GM21515 (cell line): ENCODE measurements around the gene TFCP2L1.

Source experiments
- ATAC-seq: cut with Tn5 transposase; IDR thresholded peaks from one replicate; pipeline ENCODE4 v1.9.1; 2021; ENCODE audit not compliant: unreplicated experiment

TFCP2L1 gene

DNA sequence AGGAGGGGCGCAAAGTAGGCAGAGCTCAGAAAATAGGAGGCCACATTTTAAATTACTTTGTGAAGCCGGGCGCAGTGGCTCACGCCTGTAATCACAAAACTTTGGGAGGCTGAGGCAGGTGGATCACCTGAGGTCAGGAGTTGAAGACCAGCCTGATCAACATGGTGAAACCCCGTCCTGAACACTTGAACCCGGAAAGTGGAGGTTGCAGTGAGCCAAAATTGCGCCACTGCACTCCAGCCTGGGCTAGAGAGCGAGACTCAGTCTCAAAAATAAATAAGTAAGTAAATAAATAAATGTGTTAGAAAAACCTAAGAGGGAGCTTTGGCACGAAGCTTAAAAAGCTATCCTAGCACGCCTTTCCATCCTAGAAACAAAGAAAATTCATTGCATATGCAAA is 105.5 kb downstream of the TFCP2L1 start:
- no peak for ATAC-seq

DNA sequence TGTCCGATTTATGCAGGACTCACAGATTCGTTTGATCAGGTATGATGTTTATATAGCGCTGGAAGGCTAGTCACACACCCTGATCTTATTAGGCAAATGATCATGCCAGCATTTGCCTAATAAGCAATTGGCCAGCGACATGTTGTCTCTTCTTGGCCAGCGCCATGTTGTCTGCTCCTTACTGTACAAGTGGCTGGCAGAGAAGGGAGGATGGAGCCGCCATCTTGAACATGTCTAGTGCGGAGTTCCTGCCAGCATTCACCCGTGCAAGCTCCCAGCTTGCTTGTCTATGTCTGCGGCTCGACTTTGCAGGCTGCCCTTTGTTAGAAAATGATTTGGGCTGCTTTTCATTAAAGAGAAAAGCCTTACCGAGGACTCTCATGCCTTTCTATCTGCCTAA is 106.3 kb downstream of the TFCP2L1 start:
- ATAC-seq, result no peak

DNA sequence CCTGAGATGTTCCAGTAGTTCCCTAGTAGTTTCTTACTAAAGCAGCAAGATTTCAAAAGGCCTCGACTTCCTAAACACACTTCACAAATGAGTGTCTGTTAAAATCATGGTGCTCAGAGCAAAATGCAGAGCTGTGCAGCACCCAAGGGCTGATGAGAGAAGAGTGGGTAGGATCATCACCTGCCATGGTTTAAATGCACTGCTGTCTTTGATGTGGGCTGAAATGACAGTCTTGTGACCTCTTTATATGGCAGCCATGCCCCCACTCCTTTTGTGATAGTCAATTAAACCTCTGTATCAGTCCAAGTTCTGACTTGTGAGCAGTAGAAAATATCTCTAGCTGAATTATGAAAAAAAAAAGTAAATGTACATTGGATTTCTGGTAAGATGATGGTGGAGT is 107.1 kb downstream of the TFCP2L1 start:
- ATAC-seq, result no peak

GRCh38 chr2:121175326-121175725 is 109.7 kb downstream of the TFCP2L1 start:
- no peak for ATAC-seq

DNA sequence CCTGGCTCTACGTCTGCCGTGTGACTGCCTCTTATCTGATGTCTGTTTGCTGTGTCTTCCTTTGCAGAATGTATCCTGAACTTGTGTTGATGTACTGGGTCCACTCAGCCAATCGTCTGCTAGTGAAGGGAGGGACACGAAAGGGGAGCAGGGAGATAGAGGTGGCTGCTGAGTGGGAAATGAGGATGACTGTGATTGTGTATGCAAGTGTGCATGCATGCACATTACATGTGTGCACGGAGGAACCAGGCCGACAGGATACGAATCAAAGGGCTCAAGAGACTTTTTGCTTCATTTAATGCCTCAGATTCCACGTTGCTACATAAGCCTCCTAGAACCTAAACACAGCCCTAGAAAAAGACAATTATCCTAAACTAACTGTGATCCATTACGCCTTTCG is 111.2 kb downstream of the TFCP2L1 start:
- no peak for ATAC-seq

GRCh38 chr2:121173112-121173511 is 111.9 kb downstream of the TFCP2L1 start:
- ATAC-seq, result no peak

DNA sequence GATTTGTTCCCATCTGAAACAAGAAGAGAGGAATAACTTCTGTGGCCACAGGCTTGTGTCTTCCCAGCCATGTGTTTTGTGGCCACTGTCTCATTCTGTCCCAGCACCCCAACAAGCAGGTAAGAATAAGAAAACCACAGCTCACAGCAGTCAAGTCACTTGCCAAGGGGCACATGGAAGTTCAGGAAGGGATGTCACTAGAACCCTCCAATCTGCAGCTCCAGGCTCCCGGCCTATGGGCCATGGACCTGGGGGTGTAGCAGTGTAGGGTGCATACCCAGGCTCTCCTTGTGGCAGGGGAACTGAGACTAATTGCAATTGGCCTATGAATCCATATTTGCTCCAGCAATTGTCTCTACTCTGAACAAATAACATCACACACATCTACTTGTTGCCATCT is 112.5 kb downstream of the TFCP2L1 start:
- no peak for ATAC-seq

- ATAC-seq, result no peak
These were observed 113.3 kb downstream of the TFCP2L1 start for GRCh38 chr2:121171625-121172119.

- no peak for ATAC-seq
These were observed 114.4 kb downstream of the TFCP2L1 start for GRCh38 chr2:121170577-121170976.

- no peak for ATAC-seq
These were observed 117.6 kb downstream of the TFCP2L1 start for GRCh38 chr2:121167411-121167810.
